Thyroid gland (tissue), 4 donors: ENCODE results near the gene PKHD1.

Source experiments
- POLR2A ChIP-seq, 2 donors: fragments of 450-650 bp; IDR thresholded peaks; one replicate each; pipeline ENCODE4 v1.6.1; 2017; ENCODE audit warnings: antibody characterized with exemption in 2 of 2, mild to moderate bottlenecking in 2 of 2, moderate library complexity in 1 of 2
- TF ChIP-seq, protein P1 (sequence below), 6 experiments: fragments of 200-600 bp in 3 of 6; fragments of 450-650 bp in 3 of 6; sonication (generic) in 3 of 6; IDR thresholded peaks; one replicate each; pipeline ENCODE4 v1.5.1; 2016 to 2019; ENCODE audit warnings: antibody characterized with exemption in 6 of 6, mild to moderate bottlenecking in 2 of 6, inconsistent platforms in 1 of 6, moderate library complexity in 1 of 6

DNA sequence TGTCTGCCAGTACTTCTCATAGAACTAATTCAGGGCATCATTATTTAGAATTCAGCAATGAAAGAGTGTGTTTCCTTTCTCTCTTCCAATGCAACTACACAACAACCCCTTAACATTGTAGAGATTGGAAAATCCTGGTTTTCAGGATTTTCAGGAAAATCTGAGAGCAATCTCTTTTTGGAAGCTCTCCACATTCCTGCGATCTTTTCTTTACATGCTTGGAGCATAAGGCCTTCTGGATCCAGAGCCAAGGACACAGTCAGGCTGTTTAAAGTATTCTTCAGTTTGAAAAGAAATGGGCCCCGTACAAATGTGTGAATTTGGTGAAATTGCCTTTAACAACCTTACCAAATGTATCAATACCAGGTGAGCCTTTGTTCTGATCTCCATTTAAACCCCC is 469.7 kb downstream of the PKHD1 start:
- TF ChIP-seq, protein P1, sequence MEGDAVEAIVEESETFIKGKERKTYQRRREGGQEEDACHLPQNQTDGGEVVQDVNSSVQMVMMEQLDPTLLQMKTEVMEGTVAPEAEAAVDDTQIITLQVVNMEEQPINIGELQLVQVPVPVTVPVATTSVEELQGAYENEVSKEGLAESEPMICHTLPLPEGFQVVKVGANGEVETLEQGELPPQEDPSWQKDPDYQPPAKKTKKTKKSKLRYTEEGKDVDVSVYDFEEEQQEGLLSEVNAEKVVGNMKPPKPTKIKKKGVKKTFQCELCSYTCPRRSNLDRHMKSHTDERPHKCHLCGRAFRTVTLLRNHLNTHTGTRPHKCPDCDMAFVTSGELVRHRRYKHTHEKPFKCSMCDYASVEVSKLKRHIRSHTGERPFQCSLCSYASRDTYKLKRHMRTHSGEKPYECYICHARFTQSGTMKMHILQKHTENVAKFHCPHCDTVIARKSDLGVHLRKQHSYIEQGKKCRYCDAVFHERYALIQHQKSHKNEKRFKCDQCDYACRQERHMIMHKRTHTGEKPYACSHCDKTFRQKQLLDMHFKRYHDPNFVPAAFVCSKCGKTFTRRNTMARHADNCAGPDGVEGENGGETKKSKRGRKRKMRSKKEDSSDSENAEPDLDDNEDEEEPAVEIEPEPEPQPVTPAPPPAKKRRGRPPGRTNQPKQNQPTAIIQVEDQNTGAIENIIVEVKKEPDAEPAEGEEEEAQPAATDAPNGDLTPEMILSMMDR (IDR thresholded peaks at IDR 0.05) = no peak
- TF ChIP-seq POLR2A (IDR thresholded peaks at IDR 0.05) = no peak
